Colonic mucosa (tissue), 4 donors: ENCODE results near the gene MCRIP2. TPM values are rescaled to one million over a fixed set of nuclear protein-coding genes. Genes with fewer than 3 reads are reported as not detected.

Experiments
- DNase-seq: peaks from one replicate; pipeline ENCODE4 v3.0.0-alpha.2; 2020
- H3K27ac ChIP-seq: fragments of 200-600 bp; one replicate; pipeline ENCODE4 v1.8.0; 2021
- H3K27me3 ChIP-seq: fragments of 200-600 bp; one replicate; pipeline ENCODE4 v1.8.0; 2021
- H3K36me3 ChIP-seq: fragments of 200-600 bp; one replicate; pipeline ENCODE4 v1.8.0; 2021
- H3K4me1 ChIP-seq: fragments of 200-600 bp; one replicate; pipeline ENCODE4 v1.8.0; 2021; ENCODE audit warnings: mild to moderate bottlenecking
- H3K4me3 ChIP-seq: fragments of 200-600 bp; one replicate; pipeline ENCODE4 v1.8.0; 2021
- H3K9ac ChIP-seq, 2 donors: one replicate each; pipeline ENCODE4 v1.7.0; 2013; ENCODE audit warnings: control low read depth in 2 of 2, low read depth in 2 of 2, low read length in 2 of 2
- H3K9me3 ChIP-seq: fragments of 200-600 bp; one replicate; pipeline ENCODE4 v1.8.0; 2021
- CTCF ChIP-seq: fragments of 200-600 bp; IDR thresholded peaks from one replicate; pipeline ENCODE4 v1.8.0; 2022; ENCODE audit warnings: antibody characterized with exemption, mild to moderate bottlenecking
- intact Hi-C: fragments of 100-400 bp; cut with DNase I; formaldehyde crosslinking; loops from one replicate; pipeline ENCODE4 v1.14.1; 2022
- total RNA-seq, 2 donors: library from RNA; stranded (reverse); fragmentation: NEBNext Ultra II Directional in 1 of 2; extraction: Animal tissue kit (Norgen Biotek cat#: 25700) in 1 of 2; gene quantifications; one replicate each; pipeline ENCODE4 v1.2.1, GENCODE V29; 2021
- donor health status: healthy.
- donor health status: DM: no; HTN: no; CAD: no.
- donor health status: DM: no; HTN: no; CAD: no.

MCRIP2 gene
- total RNA-seq, 2 donors from 2014 or later, result 132 to 158 TPM

- Histone ChIP-seq H3K27ac (no peak overlapping the region), H3K9me3 (no peaks in the 10 kb centered on the region), H3K4me3 (no peak overlapping the region), H3K9ac (no peak overlapping the region), H3K27me3 (peaks cover 23% of the 10 kb centered on the region), H3K4me1 (peaks cover 18% of the 10 kb centered on the region), H3K36me3 (no peaks in the 10 kb centered on the region)
- TF ChIP-seq CTCF, result no peak
- intact Hi-C loops, result no loop called here
- DNase-seq, result no peak
Observed at GRCh38 chr16:692356-693108, 50.9 kb downstream of the MCRIP2 start.

- no peaks in the 10 kb centered on the region for H3K9me3 ChIP-seq
- intact Hi-C loops, result no loop called here
- no peak overlapping the region for H3K27ac ChIP-seq
- no peak for TF ChIP-seq CTCF
- no peak overlapping the region for H3K9ac ChIP-seq
- H3K36me3 ChIP-seq, result no peaks in the 10 kb centered on the region
- H3K27me3 ChIP-seq, result peaks cover 23% of the 10 kb centered on the region
- H3K4me1 ChIP-seq, result peaks cover 18% of the 10 kb centered on the region
- H3K4me3 ChIP-seq, result no peak overlapping the region
- DNase-seq, result no peak
Observed at GRCh38 chr16:693364-693763, 51.7 kb downstream of the MCRIP2 start.

- Histone ChIP-seq H3K27me3 (peaks cover 23% of the 10 kb centered on the region), H3K4me3 (no peak overlapping the region), H3K36me3 (no peaks in the 10 kb centered on the region), H3K27ac (no peak overlapping the region), H3K4me1 (peaks cover 16% of the 10 kb centered on the region), H3K9ac (no peak overlapping the region), H3K9me3 (no peaks in the 10 kb centered on the region)
- no peak for TF ChIP-seq CTCF
- no peak for DNase-seq
- intact Hi-C loops, result no loop called here
Observed at GRCh38 chr16:693766-694165, 52.1 kb downstream of the MCRIP2 start.

GRCh38 chr16:694187-694862 is 52.7 kb downstream of the MCRIP2 start:
- H3K27me3 ChIP-seq, result peaks cover 23% of the 10 kb centered on the region

GRCh38 chr16:694863-695354 is 53.3 kb downstream of the MCRIP2 start:
- intact Hi-C loops, result no loop called here
- peaks cover 25% of the 10 kb centered on the region for H3K27me3 ChIP-seq
- H3K9me3 ChIP-seq, result no peaks in the 10 kb centered on the region
- peak overlapping the region; percentile 27 for H3K4me3 ChIP-seq
- H3K27ac ChIP-seq, result no peak overlapping the region
- no peak for DNase-seq
- H3K36me3 ChIP-seq, result no peaks in the 10 kb centered on the region
- H3K4me1 ChIP-seq, result peaks cover 8% of the 10 kb centered on the region
- no peak for TF ChIP-seq CTCF
- H3K9ac ChIP-seq, result no peak overlapping the region

More at GRCh38 chr16:694187-694862, 52.7 kb downstream of the MCRIP2 start:
- Histone ChIP-seq H3K4me3 (peak overlapping the region; percentile 27), H3K9ac (no peak overlapping the region), H3K4me1 (peaks cover 10% of the 10 kb centered on the region), H3K9me3 (no peaks in the 10 kb centered on the region), H3K27ac (no peak overlapping the region), H3K36me3 (no peaks in the 10 kb centered on the region)
- no peak for DNase-seq
- no peak for TF ChIP-seq CTCF
- intact Hi-C loops, result no loop called here
